Measurements from ENCODE around the gene ZKSCAN1.

The ZKSCAN1 gene

GRCh38 chr7:100023526-100023925 is 8.1 kb downstream of the ZKSCAN1 start:
- Histone ChIP-seq H3K27ac (ENCODE audit: low read depth, low read length) (no peak overlapping the region), H3K27me3 (ENCODE audit: control insufficient read depth, low read length) (no peaks in the 10 kb centered on the region), H3K4me3 (ENCODE audit: low read length) (no peak overlapping the region), H3F3A (ENCODE audit: control insufficient read depth, insufficient read depth) (peaks cover 5% of the 10 kb centered on the region), H3K4me1 (ENCODE audit: control insufficient read depth, low read length) (no peaks in the 10 kb centered on the region), H3K9me3 (ENCODE audit: control insufficient read depth, insufficient read depth, low read length) (no peaks in the 10 kb centered on the region), H3K36me3 (ENCODE audit: control insufficient read depth, low read length) (peaks cover 80% of the 10 kb centered on the region), H3K4me2 (ENCODE audit: low read length) (no peak overlapping the region), H3K79me2 (ENCODE audit: control insufficient read depth, low read length) (peaks cover 42% of the 10 kb centered on the region), H3K9me2 (replicated peaks; ENCODE audit: control insufficient read depth, low read length) (no peaks in the 10 kb centered on the region), H4K20me1 (ENCODE audit: control insufficient read depth, insufficient read depth, low read depth, low read length) (0 out of 2 replicates have a peak, but pooled peaks cover 5% of the 10 kb centered on the region)
- TF ChIP-seq EZH2phosphoT487 (IDR thresholded peaks at IDR 0.05; ENCODE audit: borderline replicate concordance, low read length) = no peak
- TF ChIP-seq CTCF (IDR thresholded peaks at IDR 0.05; ENCODE audit: low read depth, low read length, poor library complexity, severe bottlenecking) = no peak

GRCh38 chr7:100024020-100024619 is 8.7 kb downstream of the ZKSCAN1 start:
- H3K27ac ChIP-seq (ENCODE audit: low read depth, low read length) = no peak overlapping the region
- H3K4me1 ChIP-seq (ENCODE audit: control insufficient read depth, low read length) = no peaks in the 10 kb centered on the region
- H3K79me2 ChIP-seq (ENCODE audit: control insufficient read depth, low read length) = peaks cover 36% of the 10 kb centered on the region
- H3K36me3 ChIP-seq (ENCODE audit: control insufficient read depth, low read length) = peaks cover 74% of the 10 kb centered on the region
- H3K9me2 ChIP-seq (replicated peaks; ENCODE audit: control insufficient read depth, low read length) = no peaks in the 10 kb centered on the region
- TF ChIP-seq CTCF (IDR thresholded peaks at IDR 0.05; ENCODE audit: low read depth, low read length, poor library complexity, severe bottlenecking) (no peak), EZH2phosphoT487 (IDR thresholded peaks at IDR 0.05; ENCODE audit: borderline replicate concordance, low read length) (no peak)
- H3F3A ChIP-seq (ENCODE audit: control insufficient read depth, insufficient read depth) = peaks cover 5% of the 10 kb centered on the region
- no peaks in the 10 kb centered on the region for H3K9me3 ChIP-seq (ENCODE audit: control insufficient read depth, insufficient read depth, low read length)
- H3K4me3 ChIP-seq (ENCODE audit: low read length) = no peak overlapping the region
- H4K20me1 ChIP-seq (ENCODE audit: control insufficient read depth, insufficient read depth, low read depth, low read length) = 0 out of 2 replicates have a peak, but pooled peaks cover 5% of the 10 kb centered on the region
- H3K27me3 ChIP-seq (ENCODE audit: control insufficient read depth, low read length) = no peaks in the 10 kb centered on the region
- no peak overlapping the region for H3K4me2 ChIP-seq (ENCODE audit: low read length)

- no peaks in the 10 kb centered on the region for H3K9me2 ChIP-seq (replicated peaks; ENCODE audit: control insufficient read depth, low read length)
- no peaks in the 10 kb centered on the region for H3K9me3 ChIP-seq (ENCODE audit: control insufficient read depth, insufficient read depth, low read length)
- TF ChIP-seq EZH2phosphoT487 (IDR thresholded peaks at IDR 0.05; ENCODE audit: borderline replicate concordance, low read length) = no peak
- TF ChIP-seq CTCF (IDR thresholded peaks at IDR 0.05; ENCODE audit: low read depth, low read length, poor library complexity, severe bottlenecking) = no peak
- no peaks in the 10 kb centered on the region for H3K4me1 ChIP-seq (ENCODE audit: control insufficient read depth, low read length)
- no peaks in the 10 kb centered on the region for H3K27me3 ChIP-seq (ENCODE audit: control insufficient read depth, low read length)
- H3K4me3 ChIP-seq (ENCODE audit: low read length) = no peak overlapping the region
- no peak overlapping the region for H3K27ac ChIP-seq (ENCODE audit: low read depth, low read length)
- peaks cover 82% of the 10 kb centered on the region for H3K36me3 ChIP-seq (ENCODE audit: control insufficient read depth, low read length)
- no peaks in the 10 kb centered on the region for H4K20me1 ChIP-seq (ENCODE audit: control insufficient read depth, insufficient read depth, low read depth, low read length)
- H3F3A ChIP-seq (ENCODE audit: control insufficient read depth, insufficient read depth) = peaks cover 5% of the 10 kb centered on the region
- no peak overlapping the region for H3K4me2 ChIP-seq (ENCODE audit: low read length)
- peaks cover 7% of the 10 kb centered on the region for H3K79me2 ChIP-seq (ENCODE audit: control insufficient read depth, low read length)
Observed at GRCh38 chr7:100027197-100027596, 11.8 kb downstream of the ZKSCAN1 start.
